ENCODE data around the gene GRB10.

- no peak for TF ChIP-seq CTCF (IDR thresholded peaks at IDR 0.05)
- TF ChIP-seq POLR2AphosphoS5 (IDR thresholded peaks at IDR 0.05): no peak
These were observed 169.2 kb downstream of the GRB10 start for GRCh38 chr7:50613473-50613872.

Data from breast epithelium (tissue), 3 donors.